COLO668 (cell line): ENCODE data around the gene PELI2.
A peak's percentile ranks its signal among the peaks of the same experiment; 100 is the strongest.

Source experiments
- DNase-seq: peaks from one replicate; lab custom pipeline; 2025; ENCODE audit not compliant: unreplicated experiment; lab: John Stamatoyannopoulos, UW

PELI2 gene

GRCh38 chr14:56170877-56171422, 52.7 kb downstream of the PELI2 start:
- no peak for DNase-seq

GRCh38 chr14:56172074-56172473, 53.9 kb downstream of the PELI2 start:
- no peak for DNase-seq

- DNase-seq = no peak
Measured at GRCh38 chr14:56172571-56172971, 54.4 kb downstream of the PELI2 start.

GRCh38 chr14:56173365-56173922, 55.2 kb downstream of the PELI2 start:
- no peak for DNase-seq

GRCh38 chr14:56175773-56176172, 57.6 kb downstream of the PELI2 start:
- DNase-seq = no peak

GRCh38 chr14:56176530-56176929, 58.3 kb downstream of the PELI2 start:
- no peak for DNase-seq

- no peak for DNase-seq
Measured at GRCh38 chr14:56177036-56177435, 58.8 kb downstream of the PELI2 start.

GRCh38 chr14:56180754-56181542, 62.7 kb downstream of the PELI2 start:
- DNase-seq = no peak

GRCh38 chr14:56181681-56182085, 63.5 kb downstream of the PELI2 start:
- peak; percentile 89 for DNase-seq

GRCh38 chr14:56182410-56182809, 64.2 kb downstream of the PELI2 start:
- no peak for DNase-seq

GRCh38 chr14:56183631-56184157, 65.5 kb downstream of the PELI2 start:
- DNase-seq = no peak

GRCh38 chr14:56185992-56186391, 67.8 kb downstream of the PELI2 start:
- DNase-seq = peak; percentile 38

GRCh38 chr14:56187736-56188135, 69.5 kb downstream of the PELI2 start:
- no peak for DNase-seq

- no peak for DNase-seq
Measured at GRCh38 chr14:56189307-56189706, 71.1 kb downstream of the PELI2 start.

- DNase-seq = no peak
Measured at GRCh38 chr14:56193347-56193746, 75.1 kb downstream of the PELI2 start.

GRCh38 chr14:56194042-56194441, 75.8 kb downstream of the PELI2 start:
- no peak for DNase-seq

GRCh38 chr14:56195223-56195622, 77.0 kb downstream of the PELI2 start:
- no peak for DNase-seq

- peak; percentile 88 for DNase-seq
Measured at GRCh38 chr14:56195704-56196103, 77.5 kb downstream of the PELI2 start.

- no peak for DNase-seq
Measured at GRCh38 chr14:56196274-56196673, 78.1 kb downstream of the PELI2 start.

GRCh38 chr14:56197150-56197549, 78.9 kb downstream of the PELI2 start:
- no peak for DNase-seq

- DNase-seq = no peak
Measured at GRCh38 chr14:56198438-56198837, 80.2 kb downstream of the PELI2 start.
